Gastroesophageal sphincter (tissue), 4 donors: Measurements from ENCODE around the gene APCDD1L. TPM values are rescaled to one million over a fixed set of nuclear protein-coding genes. Genes with fewer than 3 reads are reported as not detected.
"Not testable (repeated sequence)": the region's sequence is repeated elsewhere in the genome, so short reads cannot be mapped to it uniquely, and the experiment has no call there.

ENCODE experiments used
- ATAC-seq: fragments of 150-250 bp; one replicate; pipeline ENCODE4 v1.9.1; 2016; ENCODE audit warnings: mild to moderate bottlenecking, moderate library complexity
- H3K27ac ChIP-seq, 4 donors: fragments of 200-600 bp; sonication (generic) in 3 of 4; 1 replicate in 3 of 4; 2 replicates in 1 of 4; pipeline ENCODE4 v1.5.1; 2016 to 2019
- H3K27me3 ChIP-seq: fragments of 200-600 bp; sonication (generic); one replicate; pipeline ENCODE4 v1.5.1; 2019
- H3K36me3 ChIP-seq, 2 donors: fragments of 200-600 bp; sonication (generic); one replicate each; pipeline ENCODE4 v1.5.1; 2019; ENCODE audit warnings: control low read depth in 1 of 2
- H3K4me1 ChIP-seq, 3 donors: fragments of 200-600 bp; sonication (generic); 1 replicate in 2 of 3; 2 replicates in 1 of 3; pipeline ENCODE4 v1.5.1; 2016 to 2019; ENCODE audit warnings: control low read depth in 2 of 3
- H3K4me3 ChIP-seq, 2 donors: fragments of 200-600 bp; sonication (generic); one replicate each; pipeline ENCODE4 v1.5.1; 2019; ENCODE audit warnings: mild to moderate bottlenecking in 1 of 2, moderate library complexity in 1 of 2
- H3K9me3 ChIP-seq, 3 donors: fragments of 200-600 bp; sonication (generic); one replicate each; pipeline ENCODE4 v1.5.1; 2017 to 2019; ENCODE audit warnings: control low read depth in 2 of 3
- EP300 ChIP-seq: sonication (generic); formaldehyde crosslinking; IDR thresholded peaks from one replicate; pipeline ENCODE4 v1.6.1; 2017; ENCODE audit warnings: antibody characterized with exemption, mild to moderate bottlenecking
- POLR2A ChIP-seq, 2 donors: fragments of 450-650 bp; IDR thresholded peaks; one replicate each; pipeline ENCODE4 v1.6.1; 2017; ENCODE audit warnings: antibody characterized with exemption in 2 of 2, mild to moderate bottlenecking in 2 of 2, moderate library complexity in 1 of 2
- POLR2AphosphoS5 ChIP-seq: sonication (generic); formaldehyde crosslinking; IDR thresholded peaks from one replicate; pipeline ENCODE4 v1.6.1; 2017; ENCODE audit warnings: antibody characterized with exemption
- WGBS, 2 donors: methylation state at CpG; one replicate each; pipeline ENCODE4 v1.1.5; 2018; ENCODE audit warnings: low coverage in 1 of 2; 5-methylcytosine and 5-hydroxymethylcytosine counted together
- total RNA-seq, 4 donors: library from RNA; depleted of rRNA; stranded (reverse); fragments of >200 nt; gene quantifications; one replicate each; pipeline ENCODE4 v1.1.0, GENCODE V29; 2016
- TF ChIP-seq, protein P1 (sequence below), 4 experiments: fragments of 200-600 bp in 2 of 4; fragments of 450-650 bp in 2 of 4; sonication (generic) in 1 of 4; IDR thresholded peaks; one replicate each; pipeline ENCODE4 v1.5.1; 2017 to 2019; ENCODE audit warnings: antibody characterized with exemption in 4 of 4, mild to moderate bottlenecking in 2 of 4, moderate library complexity in 2 of 4

Gene APCDD1L
- total RNA-seq, 4 donors from 2014 or later = 0.40 to 1.1 (median 0.88) TPM

DNA sequence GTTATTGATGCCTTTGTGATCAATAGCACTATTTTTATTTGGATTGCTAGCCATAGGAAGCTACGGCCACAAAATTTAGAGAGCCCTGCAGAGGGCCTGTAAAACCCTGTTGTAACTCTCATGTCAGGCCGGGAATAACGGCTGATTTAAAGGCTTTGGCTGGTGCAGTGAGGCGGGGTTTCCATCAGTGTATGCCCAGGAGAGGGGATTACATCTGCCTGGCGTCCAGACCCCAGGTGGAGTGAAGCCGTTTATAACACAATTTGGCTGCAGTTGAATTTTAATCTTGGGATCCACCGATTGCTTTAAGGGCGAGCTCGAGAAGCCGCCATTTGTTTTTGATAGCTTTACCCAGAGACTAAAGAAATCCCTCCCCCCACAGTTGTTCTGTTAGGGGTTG is 29.1 kb upstream of the APCDD1L start:
- H3K4me3 ChIP-seq = no peak overlapping the region
- no peak for ATAC-seq
- no peaks in the 10 kb centered on the region for H3K36me3 ChIP-seq
- no peaks in the 10 kb centered on the region for H3K27me3 ChIP-seq
- H3K4me1 ChIP-seq = peaks cover 0 to 7% (median 0%) of the 10 kb centered on the region in 3 donors
- H3K9me3 ChIP-seq = no peaks in the 10 kb centered on the region
- WGBS, 2 donors = 84 to 96% methylated on average over 5 to 8 of the region's 10 CpGs
- H3K27ac ChIP-seq = no peak overlapping the region
- TF ChIP-seq EP300 = no peak
- TF ChIP-seq, protein P1, sequence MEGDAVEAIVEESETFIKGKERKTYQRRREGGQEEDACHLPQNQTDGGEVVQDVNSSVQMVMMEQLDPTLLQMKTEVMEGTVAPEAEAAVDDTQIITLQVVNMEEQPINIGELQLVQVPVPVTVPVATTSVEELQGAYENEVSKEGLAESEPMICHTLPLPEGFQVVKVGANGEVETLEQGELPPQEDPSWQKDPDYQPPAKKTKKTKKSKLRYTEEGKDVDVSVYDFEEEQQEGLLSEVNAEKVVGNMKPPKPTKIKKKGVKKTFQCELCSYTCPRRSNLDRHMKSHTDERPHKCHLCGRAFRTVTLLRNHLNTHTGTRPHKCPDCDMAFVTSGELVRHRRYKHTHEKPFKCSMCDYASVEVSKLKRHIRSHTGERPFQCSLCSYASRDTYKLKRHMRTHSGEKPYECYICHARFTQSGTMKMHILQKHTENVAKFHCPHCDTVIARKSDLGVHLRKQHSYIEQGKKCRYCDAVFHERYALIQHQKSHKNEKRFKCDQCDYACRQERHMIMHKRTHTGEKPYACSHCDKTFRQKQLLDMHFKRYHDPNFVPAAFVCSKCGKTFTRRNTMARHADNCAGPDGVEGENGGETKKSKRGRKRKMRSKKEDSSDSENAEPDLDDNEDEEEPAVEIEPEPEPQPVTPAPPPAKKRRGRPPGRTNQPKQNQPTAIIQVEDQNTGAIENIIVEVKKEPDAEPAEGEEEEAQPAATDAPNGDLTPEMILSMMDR (IDR thresholded peaks at IDR 0.05) = no peak
- no peak for TF ChIP-seq POLR2AphosphoS5
- TF ChIP-seq POLR2A (IDR thresholded peaks at IDR 0.05) = no peak

DNA sequence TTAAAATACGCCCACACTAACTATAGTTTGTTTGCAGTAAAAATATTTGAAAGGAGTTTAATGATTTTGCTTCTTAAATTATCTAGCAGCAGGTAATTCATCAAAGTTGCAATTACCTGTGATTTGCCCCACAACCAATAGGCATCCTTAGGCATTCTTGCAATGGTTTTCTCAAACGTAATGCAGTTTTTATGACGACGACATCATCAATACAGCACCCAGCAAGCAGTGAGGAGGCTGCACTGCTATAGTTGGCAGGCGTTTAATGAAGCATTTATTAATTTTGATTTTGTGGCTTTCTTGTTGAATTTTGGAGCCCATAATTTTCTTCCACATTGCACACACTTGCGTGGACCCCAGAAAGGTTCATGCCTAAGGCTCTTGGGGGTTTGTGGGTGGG is 28.1 kb upstream of the APCDD1L start:
- Histone ChIP-seq H3K36me3 (no peaks in the 10 kb centered on the region), H3K4me1 (peaks cover 0 to 7% (median 0%) of the 10 kb centered on the region in 3 donors), H3K4me3 (no peak overlapping the region), H3K27me3 (no peaks in the 10 kb centered on the region), H3K9me3 (peaks cover 0 to 7% (median 0%) of the 10 kb centered on the region in 3 donors), H3K27ac (no peak overlapping the region)
- WGBS, 2 donors = 85 to 92% methylated on average over 6 of the region's 6 CpGs
- no peak for ATAC-seq
- TF ChIP-seq EP300 = no peak
- no peak for TF ChIP-seq POLR2AphosphoS5

DNA sequence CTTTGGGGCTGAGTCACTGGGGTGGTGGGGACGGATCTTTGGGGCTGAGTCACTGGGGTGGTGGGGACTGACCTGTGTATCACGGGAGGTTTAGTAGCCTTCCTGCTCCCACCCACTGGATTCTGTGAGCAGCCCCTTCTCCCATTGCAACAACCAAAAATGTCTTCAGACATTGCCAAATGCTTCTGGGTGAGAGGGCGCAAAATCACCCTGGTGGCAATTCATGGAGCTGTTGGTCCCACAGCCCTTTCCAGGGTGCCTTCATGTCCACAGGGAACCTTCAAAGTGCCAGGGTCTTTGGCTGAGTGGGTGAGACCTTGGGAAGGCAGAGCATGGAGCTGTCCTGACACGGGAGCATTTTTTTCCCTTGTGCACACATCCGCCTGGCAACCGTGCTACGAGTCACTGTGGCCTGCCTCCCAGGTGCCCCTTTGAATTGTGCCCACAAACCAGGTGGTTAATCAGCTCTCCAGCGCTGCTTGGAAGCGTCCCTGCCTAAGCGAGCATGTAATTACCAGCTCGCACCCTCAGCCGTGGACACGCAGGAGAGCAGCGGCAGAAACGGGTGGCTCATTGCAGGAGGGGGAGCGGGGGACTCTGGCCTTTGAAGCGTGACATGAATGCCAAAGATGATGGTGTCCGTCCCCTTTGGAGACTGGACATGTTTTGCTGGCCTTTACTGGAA is 27.4 kb upstream of the APCDD1L start:
- Histone ChIP-seq H3K9me3 (peaks cover 0 to 15% (median 0%) of the 10 kb centered on the region in 3 donors), H3K27me3 (no peaks in the 10 kb centered on the region), H3K4me3 (no peak overlapping the region), H3K4me1 (peaks cover 0 to 3% (median 0%) of the 10 kb centered on the region in 3 donors), H3K27ac (no peak overlapping the region), H3K36me3 (no peaks in the 10 kb centered on the region)
- ATAC-seq = no peak
- 100% methylated on average over 1 of the region's 18 CpGs; no CpG with 5 or more reads in 1 of the 2 donors for WGBS, 2 donors
- TF ChIP-seq, protein P1 (IDR thresholded peaks at IDR 0.05) = no peak
- TF ChIP-seq EP300 (no peak), POLR2A (IDR thresholded peaks at IDR 0.05) (no peak)

DNA sequence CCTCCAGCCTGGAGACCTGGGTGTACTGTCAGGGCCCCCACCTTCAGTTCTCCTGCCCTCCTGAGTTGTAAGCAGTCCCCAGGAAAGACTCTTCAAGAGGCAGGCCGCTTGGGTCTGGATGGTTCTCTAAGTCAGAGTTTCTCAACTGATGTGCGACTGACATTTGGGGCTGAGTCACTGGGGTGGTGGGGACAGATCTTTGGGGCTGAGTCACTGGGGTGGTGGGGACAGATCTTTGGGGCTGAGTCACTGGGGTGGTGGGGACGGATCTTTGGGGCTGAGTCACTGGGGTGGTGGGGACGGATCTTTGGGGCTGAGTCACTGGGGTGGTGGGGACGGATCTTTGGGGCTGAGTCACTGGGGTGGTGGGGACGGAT is 26.8 kb upstream of the APCDD1L start:
- not testable (repeated sequence) for ATAC-seq, H3K27ac ChIP-seq, H3K4me3 ChIP-seq, H3K27me3 ChIP-seq, H3K36me3 ChIP-seq, H3K4me1 ChIP-seq
- peaks cover 0 to 20% (median 0%) of the 10 kb centered on the region in 3 donors for H3K9me3 ChIP-seq
- no CpG with 5 or more reads among the region's 6 CpGs for WGBS, 2 donors

DNA sequence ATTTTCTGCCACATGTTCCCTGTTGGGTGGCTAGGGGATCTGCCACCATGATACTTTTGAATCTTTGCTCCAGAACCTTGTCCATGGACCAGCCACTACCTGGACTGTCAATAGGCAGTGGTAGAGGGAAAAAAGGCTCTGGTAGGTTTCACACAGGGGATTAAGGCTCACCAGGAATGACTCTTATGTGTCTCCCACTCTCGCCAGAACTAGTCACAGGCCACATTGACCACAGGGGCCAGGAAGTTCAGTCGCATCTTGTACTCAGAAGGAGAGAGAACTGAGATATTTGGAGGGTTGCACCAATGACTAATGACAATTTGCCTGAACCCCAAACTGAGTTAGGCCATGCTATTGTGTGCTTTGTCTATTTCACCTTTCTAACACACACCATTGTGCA is 23.6 kb upstream of the APCDD1L start:
- TF ChIP-seq POLR2A (IDR thresholded peaks at IDR 0.05) (no peak), POLR2AphosphoS5 (no peak), EP300 (no peak)
- TF ChIP-seq, protein P1 (IDR thresholded peaks at IDR 0.05) = no peak
- H3K4me1 ChIP-seq = no peaks in the 10 kb centered on the region
- no peak for ATAC-seq
- H3K9me3 ChIP-seq = peaks cover 0 to 23% (median 0%) of the 10 kb centered on the region in 3 donors
- H3K27me3 ChIP-seq = no peaks in the 10 kb centered on the region
- H3K36me3 ChIP-seq = no peaks in the 10 kb centered on the region
- H3K27ac ChIP-seq = no peak overlapping the region
- H3K4me3 ChIP-seq = no peak overlapping the region
- WGBS, 2 donors = 92 to 100% methylated on average over 2 of the region's 2 CpGs

DNA sequence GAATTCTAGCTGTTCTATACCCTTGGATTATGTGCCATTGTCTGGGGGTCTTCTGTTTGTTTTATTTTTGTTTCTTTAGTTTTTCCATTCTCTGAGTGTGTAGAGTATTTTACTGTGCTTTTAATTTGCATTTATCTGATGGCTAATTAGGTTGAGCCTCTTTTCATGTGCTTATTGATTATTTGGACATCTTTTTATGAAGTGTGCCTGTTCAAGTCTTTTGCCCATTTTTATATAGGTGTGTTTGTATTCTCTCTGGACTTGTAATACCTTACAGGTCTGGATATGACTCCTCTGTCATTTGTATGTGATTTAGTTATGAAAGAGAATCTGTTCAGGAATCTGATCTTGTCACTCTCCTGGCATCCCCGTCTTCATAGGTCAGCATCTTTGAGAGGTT is 22.6 kb upstream of the APCDD1L start:
- peaks cover 0 to 29% (median 0%) of the 10 kb centered on the region in 3 donors for H3K9me3 ChIP-seq
- no peak overlapping the region for H3K27ac ChIP-seq
- no peaks in the 10 kb centered on the region for H3K36me3 ChIP-seq
- H3K4me1 ChIP-seq = no peaks in the 10 kb centered on the region
- ATAC-seq = no peak
- no peak overlapping the region for H3K4me3 ChIP-seq
- no peak for TF ChIP-seq EP300
- TF ChIP-seq POLR2A (IDR thresholded peaks at IDR 0.05) = no peak
- TF ChIP-seq, protein P1 (IDR thresholded peaks at IDR 0.05) = no peak
- no peak for TF ChIP-seq POLR2AphosphoS5
- 80% methylated on average over 1 of the region's 1 CpG; no CpG with 5 or more reads in 1 of the 2 donors for WGBS, 2 donors
- H3K27me3 ChIP-seq = no peaks in the 10 kb centered on the region
